GM12865 (cell line): ENCODE measurements around the gene PDXDC1.
"Not testable (repeated sequence)": the region's sequence is repeated elsewhere in the genome, so short reads cannot be mapped to it uniquely, and the experiment has no call there.

Experiments used
- DNase-seq: peaks from one replicate; pipeline ENCODE4 v3.0.0; 2010; ENCODE audit warnings: low read depth
- H3K4me3 ChIP-seq: 2 replicates; pipeline ENCODE4 v1.5.1; 2011; ENCODE audit warnings: mild to moderate bottlenecking, low read depth, low read length, control low read depth
- TF ChIP-seq, protein P1 (sequence below): IDR thresholded peaks from 2 replicates; pipeline ENCODE4 v1.5.1; 2011; ENCODE audit warnings: low read length, control low read depth, low read depth, inconsistent platforms; ENCODE audit not compliant: insufficient read depth; ENCODE audit errors: missing control alignments

Gene PDXDC1

DNA sequence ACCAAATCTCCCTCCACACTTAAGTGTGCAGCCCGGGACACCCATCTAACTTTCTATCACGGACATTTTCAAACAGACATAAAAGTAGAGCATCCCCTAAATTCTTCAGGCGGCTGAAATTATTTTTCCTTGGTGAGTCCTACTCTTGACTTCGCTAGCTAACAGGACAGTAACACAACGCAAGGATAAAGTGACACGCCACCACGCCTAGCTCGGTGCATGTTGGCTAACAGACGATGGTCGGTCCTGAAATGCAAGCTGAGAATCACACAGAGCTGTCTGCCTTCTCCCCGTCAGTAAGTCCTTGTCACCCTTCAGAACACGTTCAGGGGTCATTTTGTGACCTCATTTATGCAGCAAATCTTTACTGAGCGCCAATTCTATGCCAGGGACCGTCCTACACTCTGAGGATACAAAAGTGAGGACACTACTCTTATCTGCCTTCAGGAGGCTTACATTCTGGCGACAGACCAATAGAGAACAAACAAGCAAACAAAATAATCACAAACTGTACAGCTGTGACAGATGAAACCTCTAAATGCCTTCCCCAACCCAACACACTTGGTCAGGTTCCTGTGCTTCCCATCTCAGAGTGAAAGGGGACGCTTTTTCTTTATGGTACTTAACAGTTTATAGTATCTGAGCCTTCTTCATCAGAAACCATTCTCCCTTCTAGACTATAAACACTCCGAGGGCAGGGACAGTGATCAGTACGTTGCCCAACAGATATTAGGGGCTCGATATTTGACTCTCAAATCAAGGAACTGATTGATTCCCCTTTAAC, 79.7 kb downstream of the PDXDC1 start:
- no peak for DNase-seq
- TF ChIP-seq, protein P1, sequence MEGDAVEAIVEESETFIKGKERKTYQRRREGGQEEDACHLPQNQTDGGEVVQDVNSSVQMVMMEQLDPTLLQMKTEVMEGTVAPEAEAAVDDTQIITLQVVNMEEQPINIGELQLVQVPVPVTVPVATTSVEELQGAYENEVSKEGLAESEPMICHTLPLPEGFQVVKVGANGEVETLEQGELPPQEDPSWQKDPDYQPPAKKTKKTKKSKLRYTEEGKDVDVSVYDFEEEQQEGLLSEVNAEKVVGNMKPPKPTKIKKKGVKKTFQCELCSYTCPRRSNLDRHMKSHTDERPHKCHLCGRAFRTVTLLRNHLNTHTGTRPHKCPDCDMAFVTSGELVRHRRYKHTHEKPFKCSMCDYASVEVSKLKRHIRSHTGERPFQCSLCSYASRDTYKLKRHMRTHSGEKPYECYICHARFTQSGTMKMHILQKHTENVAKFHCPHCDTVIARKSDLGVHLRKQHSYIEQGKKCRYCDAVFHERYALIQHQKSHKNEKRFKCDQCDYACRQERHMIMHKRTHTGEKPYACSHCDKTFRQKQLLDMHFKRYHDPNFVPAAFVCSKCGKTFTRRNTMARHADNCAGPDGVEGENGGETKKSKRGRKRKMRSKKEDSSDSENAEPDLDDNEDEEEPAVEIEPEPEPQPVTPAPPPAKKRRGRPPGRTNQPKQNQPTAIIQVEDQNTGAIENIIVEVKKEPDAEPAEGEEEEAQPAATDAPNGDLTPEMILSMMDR, result no peak
- peak overlapping the region; percentile 83 for H3K4me3 ChIP-seq

DNA sequence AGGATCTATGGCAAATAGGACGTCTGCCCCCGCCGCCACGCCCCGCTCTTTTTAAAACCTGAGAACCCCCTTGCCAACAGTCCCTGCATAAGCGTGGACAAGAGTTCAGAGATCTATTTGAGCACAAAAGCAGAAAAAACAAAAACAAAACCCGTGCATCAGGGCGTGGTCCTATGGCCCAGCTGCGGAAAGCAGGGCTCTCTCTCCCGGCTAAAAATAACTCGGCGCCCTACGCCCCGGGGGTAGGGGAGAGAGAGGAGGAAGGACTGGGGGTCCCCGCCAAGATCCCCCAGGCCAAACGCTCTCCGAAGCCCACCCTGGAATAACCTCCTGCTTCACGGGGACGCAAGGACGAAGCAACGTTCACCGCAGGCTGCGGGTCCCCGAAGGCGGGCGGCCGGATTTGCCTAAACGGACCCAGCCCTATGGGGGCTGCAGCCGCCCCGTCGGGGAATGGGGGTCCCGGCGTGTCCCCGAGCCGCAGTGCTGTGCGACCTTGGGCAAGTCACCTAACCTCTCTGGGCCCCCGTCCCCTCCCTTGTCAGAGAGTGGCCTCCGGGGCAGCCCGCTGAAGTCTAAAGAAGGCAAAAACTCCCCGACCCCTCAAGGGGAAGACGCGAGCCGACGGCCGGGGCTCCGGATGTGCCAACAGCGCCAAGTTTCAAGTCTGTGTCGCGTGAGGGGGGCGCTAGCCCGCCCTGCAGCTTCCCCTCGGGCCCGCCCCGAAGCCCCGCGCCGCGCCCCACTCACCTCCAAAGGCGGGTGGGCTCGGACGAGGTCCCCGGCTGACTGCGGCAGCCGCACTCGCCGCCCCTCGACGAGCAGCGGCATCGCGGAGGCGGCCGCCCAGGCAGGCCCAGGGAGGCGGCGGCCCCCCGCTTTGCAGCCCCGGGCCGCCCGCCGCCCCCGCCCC, 80.6 kb downstream of the PDXDC1 start:
- peak; percentile 84 for DNase-seq
- TF ChIP-seq, protein P1, result peak; percentile 37
- H3K4me3 ChIP-seq, result peak overlapping the region; percentile 83

DNA sequence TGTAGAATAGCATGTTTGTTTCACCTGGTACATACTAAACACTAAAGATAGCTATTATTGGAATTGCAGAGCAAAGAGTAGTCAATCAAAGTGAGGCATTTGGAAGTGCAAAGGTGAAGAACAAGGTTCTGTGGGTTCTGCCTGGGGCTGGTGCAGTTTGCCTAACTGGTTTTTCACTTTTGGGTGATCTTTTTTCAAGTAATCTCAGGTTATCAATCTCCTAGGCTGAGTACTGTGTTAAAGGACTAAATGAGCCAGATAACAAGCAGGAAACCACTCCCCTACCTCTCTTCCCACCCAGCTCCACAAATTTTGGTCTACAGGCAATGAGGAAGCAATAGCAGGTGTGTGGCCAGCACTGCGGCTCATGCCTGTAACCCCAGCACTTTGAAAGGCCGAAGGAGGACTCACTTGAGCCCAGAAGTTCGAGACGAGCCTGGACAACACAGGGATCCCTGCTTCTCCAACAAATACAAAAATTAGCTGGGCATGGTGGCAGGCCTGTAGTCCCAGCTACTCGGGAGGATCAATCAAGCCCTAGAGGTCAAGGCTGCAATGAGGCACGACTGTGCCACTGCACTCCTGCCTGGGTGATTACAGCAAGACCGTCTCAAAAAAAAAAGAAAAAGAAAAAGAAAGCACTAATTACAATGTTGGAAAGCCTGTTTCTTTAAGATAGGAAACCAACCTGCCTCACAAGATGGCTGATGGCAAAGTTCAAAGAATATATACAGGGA, 83.0 kb downstream of the PDXDC1 start:
- no peak overlapping the region for H3K4me3 ChIP-seq
- TF ChIP-seq, protein P1, result no peak
- DNase-seq, result no peak

DNA sequence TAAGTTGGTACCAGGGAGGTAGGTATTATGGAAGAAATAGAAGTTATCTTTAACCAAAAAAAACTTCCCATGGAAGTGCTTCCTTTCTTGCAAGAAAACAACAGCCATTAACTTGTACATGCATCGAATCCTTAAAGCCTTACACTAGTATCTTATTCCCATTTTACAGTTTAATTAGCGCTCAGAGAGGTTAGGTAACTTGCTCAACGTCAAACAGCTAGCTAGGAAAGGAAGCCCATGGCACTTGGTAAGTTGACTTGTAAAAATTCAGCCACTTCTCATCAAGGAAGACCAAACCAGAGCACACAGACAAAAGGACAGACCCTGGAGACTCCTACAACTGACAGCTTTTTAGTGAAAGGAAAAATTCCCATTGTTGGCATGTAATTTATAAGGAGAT, 84.5 kb downstream of the PDXDC1 start:
- no peak overlapping the region for H3K4me3 ChIP-seq
- no peak for DNase-seq
- TF ChIP-seq, protein P1, result no peak

DNA sequence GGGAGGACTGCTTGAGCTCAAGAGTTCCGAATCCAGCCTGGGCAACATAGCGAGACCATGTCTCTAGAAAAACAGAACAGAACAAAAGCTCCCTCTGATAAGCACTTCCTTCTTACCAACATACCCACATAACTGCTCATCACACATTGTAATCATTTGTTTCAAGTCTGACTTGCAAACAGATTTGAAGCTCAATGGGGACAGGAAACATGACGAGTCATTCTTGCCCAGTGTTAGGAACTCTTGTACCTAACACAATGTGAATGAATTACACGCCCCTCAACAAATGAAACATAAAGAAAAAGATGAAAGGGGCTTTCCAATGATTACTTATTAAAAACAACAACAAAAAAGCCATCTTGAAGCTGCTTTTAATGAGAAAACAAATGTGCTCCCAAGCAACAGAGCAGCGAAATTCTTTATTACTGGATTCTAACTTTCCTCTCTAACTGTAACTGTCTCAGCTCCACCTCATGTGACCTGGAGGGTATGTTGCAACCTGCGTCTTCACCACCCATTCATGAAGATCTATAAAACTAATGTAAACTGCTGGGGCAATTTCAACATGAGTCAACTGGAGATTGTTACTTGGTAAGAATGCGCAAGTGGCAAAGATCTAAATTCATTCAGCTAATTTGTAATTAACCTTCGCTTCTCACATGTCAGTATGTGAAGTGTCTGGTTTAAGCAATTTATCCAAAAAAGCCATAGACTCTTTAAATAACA, 87.4 kb downstream of the PDXDC1 start:
- not testable (repeated sequence) for H3K4me3 ChIP-seq, DNase-seq

DNA sequence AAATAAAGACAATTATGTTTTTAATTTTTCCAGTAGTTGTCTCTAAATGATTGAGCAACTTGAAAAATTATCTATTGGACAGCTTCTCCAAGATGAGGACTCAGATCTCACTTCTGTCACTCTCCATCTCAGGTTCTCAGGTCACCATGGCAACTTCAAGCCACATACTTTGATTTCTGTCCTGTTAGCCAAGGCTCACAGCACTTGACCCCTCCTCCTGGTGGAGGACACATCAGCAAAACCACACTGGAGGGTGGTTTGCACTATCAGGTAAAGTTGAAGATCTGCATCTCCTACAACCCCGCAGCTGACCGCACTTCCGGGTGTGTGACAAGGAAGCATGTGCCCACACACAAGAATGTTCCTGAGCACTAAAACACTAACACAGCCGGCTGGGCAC, 91.1 kb downstream of the PDXDC1 start:
- not testable (repeated sequence) for H3K4me3 ChIP-seq, DNase-seq

DNA sequence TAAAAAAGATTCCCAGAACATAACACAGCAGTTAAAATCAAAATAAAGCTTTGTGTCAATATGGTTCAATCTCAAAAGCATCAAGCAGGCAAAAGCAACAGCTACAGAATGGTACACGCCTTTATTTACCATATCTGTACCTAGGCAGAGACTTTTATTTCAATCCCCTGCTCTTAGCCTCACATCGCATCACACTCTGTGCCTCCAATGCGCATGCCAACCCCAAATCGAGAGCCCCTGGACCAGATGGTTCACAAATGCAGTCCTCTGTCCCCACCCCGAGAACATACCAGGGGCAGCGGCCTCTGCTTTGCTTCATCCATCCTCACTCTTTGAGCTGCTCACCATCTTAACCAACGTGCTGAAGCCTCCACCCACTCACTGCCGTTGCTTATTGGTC, 91.9 kb downstream of the PDXDC1 start:
- not testable (repeated sequence) for H3K4me3 ChIP-seq, DNase-seq

DNA sequence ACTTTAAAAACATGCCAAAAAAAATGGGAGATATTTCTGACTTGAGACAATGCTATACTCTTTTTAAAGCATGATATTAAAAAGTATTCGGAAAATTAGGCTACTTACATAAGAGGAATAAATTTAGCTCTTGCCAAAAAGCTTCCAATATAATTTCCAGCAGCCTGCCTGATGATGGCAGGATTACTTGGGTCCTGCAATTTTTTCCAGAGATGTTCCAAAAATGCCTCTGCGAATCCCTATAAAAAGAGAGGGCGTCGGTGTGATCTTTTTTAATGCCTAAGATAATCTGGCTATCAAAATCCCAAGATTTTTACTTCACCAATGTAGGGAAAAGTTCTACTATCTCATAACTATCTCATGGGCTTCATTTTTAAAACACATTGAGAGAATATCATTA, 96.2 kb downstream of the PDXDC1 start:
- DNase-seq, H3K4me3 ChIP-seq: not testable (repeated sequence)
